H9 (cell line): ENCODE results near the gene ABCB6. TPM values are rescaled to one million over a fixed set of nuclear protein-coding genes. Genes with fewer than 3 reads are reported as not detected.

Experiments
- DNase-seq: peaks from one replicate; pipeline ENCODE4 v3.0.0-alpha.2; 2017
- H2AFZ ChIP-seq: one replicate; pipeline ENCODE4 v1.6.1; 2013; ENCODE audit warnings: mild to moderate bottlenecking, low read length, control low read depth, moderate library complexity
- H2AK5ac ChIP-seq: 2 replicates; pipeline ENCODE4 v1.6.1; 2013; ENCODE audit warnings: low read length, control low read depth, mixed read lengths; ENCODE audit not compliant: insufficient read length
- H2BK120ac ChIP-seq: one replicate; pipeline ENCODE4 v1.6.1; 2013; ENCODE audit warnings: low read depth, mild to moderate bottlenecking, low read length, control low read depth, inconsistent platforms; ENCODE audit not compliant: poor library complexity, severe bottlenecking
- H2BK12ac ChIP-seq: 2 replicates; pipeline ENCODE4 v1.6.1; 2013; ENCODE audit warnings: low read length, control low read depth, mixed read lengths, low read depth; ENCODE audit not compliant: insufficient read length
- H2BK15ac ChIP-seq: 2 replicates; pipeline ENCODE4 v1.6.1; 2013; ENCODE audit warnings: low read depth, low read length, control low read depth
- H2BK20ac ChIP-seq: one replicate; pipeline ENCODE4 v1.6.1; 2013; ENCODE audit warnings: low read depth, mild to moderate bottlenecking, low read length, control low read depth, inconsistent platforms; ENCODE audit not compliant: poor library complexity, severe bottlenecking
- H2BK5ac ChIP-seq: 2 replicates; pipeline ENCODE4 v1.6.1; 2013; ENCODE audit warnings: low read length, control low read depth, mixed read lengths; ENCODE audit not compliant: insufficient read length
- H3K14ac ChIP-seq: 2 replicates; pipeline ENCODE4 v1.6.1; 2013; ENCODE audit warnings: low read length, control low read depth; ENCODE audit not compliant: insufficient read depth
- H3K18ac ChIP-seq: 2 replicates; pipeline ENCODE4 v1.6.1; 2013; ENCODE audit warnings: low read depth, mild to moderate bottlenecking, mixed read lengths, low read length, control low read depth; ENCODE audit not compliant: insufficient read length
- H3K23ac ChIP-seq: 2 replicates; pipeline ENCODE4 v1.6.1; 2013; ENCODE audit warnings: low read length, control low read depth, mixed read lengths, low read depth; ENCODE audit not compliant: insufficient read length
- H3K23me2 ChIP-seq: 2 replicates; pipeline ENCODE4 v1.6.1; 2013; ENCODE audit warnings: low read depth, mild to moderate bottlenecking, mixed read lengths, low read length, control low read depth; ENCODE audit not compliant: insufficient read length, poor library complexity, severe bottlenecking
- H3K27ac ChIP-seq: 2 replicates; pipeline ENCODE4 v1.5.1; 2013; ENCODE audit warnings: low read length, control low read depth, mixed read lengths, low read depth; ENCODE audit not compliant: insufficient read length
- H3K27me3 ChIP-seq: 2 replicates; pipeline ENCODE4 v1.6.1; 2013; ENCODE audit warnings: low read length, control low read depth, inconsistent platforms; ENCODE audit not compliant: insufficient read depth
- H3K4ac ChIP-seq: 2 replicates; pipeline ENCODE4 v1.6.1; 2013; ENCODE audit warnings: low read depth, mild to moderate bottlenecking, control low read depth, inconsistent platforms, low read length, moderate library complexity
- H3K4me1 ChIP-seq: 2 replicates; pipeline ENCODE4 v1.6.1; 2013; ENCODE audit warnings: low read length, control low read depth, inconsistent platforms; ENCODE audit not compliant: insufficient read depth
- H3K4me2 ChIP-seq: 2 replicates; pipeline ENCODE4 v1.6.1; 2013; ENCODE audit warnings: low read length, control low read depth, mixed read lengths; ENCODE audit not compliant: insufficient read length, insufficient read depth
- H3K56ac ChIP-seq: 2 replicates; pipeline ENCODE4 v1.6.1; 2013; ENCODE audit warnings: low read depth, mild to moderate bottlenecking, mixed read lengths, low read length, control low read depth; ENCODE audit not compliant: insufficient read length
- H3K79me1 ChIP-seq: 2 replicates; pipeline ENCODE4 v1.6.1; 2013; ENCODE audit warnings: low read depth, mild to moderate bottlenecking, moderate library complexity, low read length, control low read depth, inconsistent platforms; ENCODE audit not compliant: insufficient read depth, poor library complexity, severe bottlenecking
- H3K79me2 ChIP-seq: 2 replicates; pipeline ENCODE4 v1.6.1; 2013; ENCODE audit warnings: low read length, control low read depth, inconsistent platforms; ENCODE audit not compliant: insufficient read depth
- H3K9ac ChIP-seq: 2 replicates; pipeline ENCODE4 v1.6.1; 2013; ENCODE audit warnings: low read length, control low read depth, mixed read lengths; ENCODE audit not compliant: insufficient read length; ENCODE audit errors: extremely low read depth
- H3K9me3 ChIP-seq: one replicate; pipeline ENCODE4 v1.6.1; 2013; ENCODE audit warnings: low read depth, low read length, inconsistent platforms; ENCODE audit not compliant: control insufficient read depth
- H3T11ph ChIP-seq: one replicate; pipeline ENCODE4 v1.6.1; 2013; ENCODE audit warnings: mild to moderate bottlenecking, low read length, control low read depth, inconsistent platforms
- H4K20me1 ChIP-seq: one replicate; pipeline ENCODE4 v1.6.1; 2013; ENCODE audit not compliant: control insufficient read depth, insufficient read length, insufficient read depth
- H4K5ac ChIP-seq: 2 replicates; pipeline ENCODE4 v1.6.1; 2013; ENCODE audit warnings: low read depth, mild to moderate bottlenecking, mixed read lengths, low read length, control low read depth; ENCODE audit not compliant: insufficient read length
- H4K8ac ChIP-seq: replicated peaks from 2 replicates; pipeline ENCODE4 v1.6.1; 2013; ENCODE audit warnings: low read length, control low read depth, mixed read lengths, low read depth; ENCODE audit not compliant: insufficient read length
- H4K91ac ChIP-seq: 2 replicates; pipeline ENCODE4 v1.6.1; 2013; ENCODE audit warnings: low read depth, mild to moderate bottlenecking, moderate library complexity, mixed read lengths, low read length, control low read depth; ENCODE audit not compliant: insufficient read length
- H3K27ac Mint-ChIP-seq, 3 experiments: 2 replicates in 2 of 3; 3 replicates in 1 of 3; pipeline ENCODE4 v1.8.0; 2020 to 2021; ENCODE audit warnings: mixed read lengths in 3 of 3, mild to moderate bottlenecking in 1 of 3, moderate library complexity in 1 of 3
- H3K27me3 Mint-ChIP-seq: 2 replicates; pipeline ENCODE4 v1.8.0; 2021; ENCODE audit warnings: low read depth, mild to moderate bottlenecking, moderate library complexity, mixed read lengths
- H3K36me3 Mint-ChIP-seq, 3 experiments: 2 replicates in 2 of 3; 3 replicates in 1 of 3; pipeline ENCODE4 v1.8.0; 2020 to 2021; ENCODE audit warnings: low read depth in 3 of 3, mixed read lengths in 3 of 3; ENCODE audit not compliant: insufficient read depth in 1 of 3
- H3K4me1 Mint-ChIP-seq, 2 experiments: 2 replicates each; pipeline ENCODE4 v1.8.0; 2020; ENCODE audit warnings: mixed read lengths in 2 of 2
- H3K4me3 Mint-ChIP-seq, 2 experiments: 2 replicates in 1 of 2; 3 replicates in 1 of 2; pipeline ENCODE4 v1.8.0; 2020 to 2021; ENCODE audit warnings: mild to moderate bottlenecking in 2 of 2, mixed read lengths in 2 of 2, moderate library complexity in 1 of 2
- H3K9me3 Mint-ChIP-seq, 2 experiments: 2 replicates in 1 of 2; 3 replicates in 1 of 2; pipeline ENCODE4 v1.8.0; 2020; ENCODE audit warnings: mild to moderate bottlenecking in 2 of 2, mixed read lengths in 2 of 2, moderate library complexity in 1 of 2
- WGBS: extraction: QIAGEN DNeasy Blood & Tissue Kit; methylation state at CpG from one replicate; pipeline ENCODE4 v1.1.7; 2013; ENCODE audit warnings: missing lambda C conversion rate, low lambda C conversion rate, mixed read lengths; ENCODE audit not compliant: insufficient read length; ENCODE audit errors: extremely low coverage; 5-methylcytosine and 5-hydroxymethylcytosine counted together
- total RNA-seq: library from RNA; stranded (reverse); gene quantifications from 2 replicates; pipeline ENCODE4 v1.2.1, GENCODE V29; 2021
- TF ChIP-seq, protein P1 (sequence below): fragments of 200-600 bp; sonication (generic); conservative IDR thresholded peaks from 3 replicates; pipeline ENCODE4 v1.8.0; 2021; ENCODE audit warnings: antibody characterized with exemption, mild to moderate bottlenecking

ABCB6 gene
- total RNA-seq, 1 experiment from 2014 or later: 46.4 TPM

- Histone ChIP-seq H2AK5ac (no peak overlapping the region), H4K20me1 (no peaks in the 10 kb centered on the region), H3K14ac (no peak overlapping the region), H3K27ac (no peak overlapping the region), H3K4me2 (no peak overlapping the region), H2BK12ac (no peak overlapping the region), H3K79me1 (no peaks in the 10 kb centered on the region), H3K27me3 (no peaks in the 10 kb centered on the region), H2BK15ac (no peak overlapping the region), H4K8ac (no peak overlapping the region), H2BK5ac (no peak overlapping the region), H2BK120ac (no peak overlapping the region), H4K5ac (no peak overlapping the region), H3K4ac (no peak overlapping the region), H3T11ph (no peak overlapping the region), H3K23ac (no peak overlapping the region), H3K56ac (no peak overlapping the region), H3K23me2 (no peaks in the 10 kb centered on the region), H3K9me3 (no peaks in the 10 kb centered on the region), H3K4me1 (no peaks in the 10 kb centered on the region), H3K79me2 (no peaks in the 10 kb centered on the region), H3K18ac (no peak overlapping the region), H2AFZ (no peak overlapping the region), H3K9ac (no peak overlapping the region), H2BK20ac (no peak overlapping the region), H4K91ac (no peak overlapping the region)
- Mint-ChIP-seq H3K27me3 (peaks cover 48% of the 10 kb centered on the region), H3K27ac (no peak overlapping the region), H3K4me3 (no peak overlapping the region), H3K4me1 (peaks cover 2 to 5% of the 10 kb centered on the region in 2 experiments; a peak in 2 of 4 replicates), H3K9me3 (no peaks in the 10 kb centered on the region), H3K36me3 (no peaks in the 10 kb centered on the region)
- no peak for DNase-seq
- WGBS: no CpG with 5 or more reads among the region's 1 CpG
- TF ChIP-seq, protein P1, sequence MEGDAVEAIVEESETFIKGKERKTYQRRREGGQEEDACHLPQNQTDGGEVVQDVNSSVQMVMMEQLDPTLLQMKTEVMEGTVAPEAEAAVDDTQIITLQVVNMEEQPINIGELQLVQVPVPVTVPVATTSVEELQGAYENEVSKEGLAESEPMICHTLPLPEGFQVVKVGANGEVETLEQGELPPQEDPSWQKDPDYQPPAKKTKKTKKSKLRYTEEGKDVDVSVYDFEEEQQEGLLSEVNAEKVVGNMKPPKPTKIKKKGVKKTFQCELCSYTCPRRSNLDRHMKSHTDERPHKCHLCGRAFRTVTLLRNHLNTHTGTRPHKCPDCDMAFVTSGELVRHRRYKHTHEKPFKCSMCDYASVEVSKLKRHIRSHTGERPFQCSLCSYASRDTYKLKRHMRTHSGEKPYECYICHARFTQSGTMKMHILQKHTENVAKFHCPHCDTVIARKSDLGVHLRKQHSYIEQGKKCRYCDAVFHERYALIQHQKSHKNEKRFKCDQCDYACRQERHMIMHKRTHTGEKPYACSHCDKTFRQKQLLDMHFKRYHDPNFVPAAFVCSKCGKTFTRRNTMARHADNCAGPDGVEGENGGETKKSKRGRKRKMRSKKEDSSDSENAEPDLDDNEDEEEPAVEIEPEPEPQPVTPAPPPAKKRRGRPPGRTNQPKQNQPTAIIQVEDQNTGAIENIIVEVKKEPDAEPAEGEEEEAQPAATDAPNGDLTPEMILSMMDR: no peak
These were observed 48.1 kb upstream of the ABCB6 start for GRCh38 chr2:219266886-219267285.
